G401 (cell line): ENCODE measurements around the gene C1orf116. TPM values are rescaled to one million over a fixed set of nuclear protein-coding genes. Genes with fewer than 3 reads are reported as not detected.

Experiments used
- DNase-seq: peaks from one replicate; pipeline ENCODE4 v3.0.0-alpha.2; 2015; ENCODE audit warnings: low spot score
- in situ Hi-C: cut with HindIII; loops from 2 replicates; pipeline ENCODE4 v1.10.0; 2016; ENCODE audit warnings: low sequenced_read_pairs, mixed read lengths
- total RNA-seq: library from RNA; depleted of rRNA; stranded (reverse); fragments of >200 nt; shearing (Covaris generic); gene quantifications from 2 replicates; pipeline ENCODE4 v1.2.3, GENCODE V29; 2014; rRNA removed

C1orf116 gene
- total RNA-seq, 1 experiment from 2014 or later = not detected

DNA sequence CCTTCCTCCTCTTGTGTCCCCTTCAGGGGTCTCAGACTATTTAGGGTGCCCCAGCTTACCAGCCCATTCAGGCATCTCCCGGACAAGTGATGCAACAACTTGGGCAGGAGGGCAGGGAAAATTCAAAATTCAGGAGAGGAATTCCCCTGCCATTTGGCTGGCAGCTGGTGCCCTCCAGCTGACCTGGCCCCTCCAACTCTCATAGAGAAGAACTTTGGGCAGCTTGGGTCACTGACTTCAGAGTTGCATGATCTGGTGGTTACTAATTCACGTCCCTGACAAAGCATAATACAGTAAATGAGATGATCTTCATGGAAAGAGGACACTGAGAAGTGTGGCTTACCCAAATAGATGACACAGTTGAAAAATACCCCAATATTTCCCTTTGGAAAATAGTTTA is 62.1 kb downstream of the C1orf116 start, which contains the start of gene FCAMR:
Gene FCAMR (minus strand): TSS at position 15 of the 400 bp plus-strand sequence. CDS start 335 bp downstream, outside the sequence.
- no peak for DNase-seq
- in situ Hi-C loops = no loop called here

DNA sequence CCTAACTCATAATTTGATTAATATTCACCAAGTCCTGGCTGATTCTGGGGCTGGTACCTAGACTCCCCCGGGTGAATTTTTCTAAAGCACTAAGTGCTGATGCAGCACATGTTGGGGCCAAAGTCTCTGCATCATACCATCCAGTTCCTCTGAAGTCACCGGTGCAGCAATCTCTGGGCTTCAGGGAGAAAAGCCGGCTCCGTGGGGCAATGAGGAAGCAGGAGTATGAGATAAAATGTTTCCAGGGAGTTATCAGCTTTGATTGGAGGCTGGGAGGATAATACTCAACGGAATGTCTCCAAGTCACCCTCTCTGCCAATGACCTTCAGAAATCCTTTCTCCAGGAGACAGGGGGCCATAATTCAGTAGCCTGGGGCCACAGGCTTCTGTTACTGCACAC is 63.5 kb downstream of the C1orf116 start:
- in situ Hi-C loops = no loop called here

More for the DNA sequence above, 63.5 kb downstream of the C1orf116 start:
- DNase-seq = no peak

Other genes starting within 250 kb of the C1orf116 start
- not detected in 2 replicates for gene IL20, start 167.1 kb downstream of the C1orf116 start, total RNA-seq
- gene IL24, start 135.3 kb downstream of the C1orf116 start, total RNA-seq = not detected in 2 replicates
- gene FCMR, start 110.8 kb downstream of the C1orf116 start, total RNA-seq = not detected in 2 replicates
- gene PIGR, start 86.3 kb downstream of the C1orf116 start, total RNA-seq = not detected in 2 replicates
- gene FCAMR, start 62.3 kb downstream of the C1orf116 start, total RNA-seq = not detected in 2 replicates
- gene YOD1, start 18.5 kb upstream of the C1orf116 start, total RNA-seq = 9.6 and 14.9 TPM in 2 replicates
- gene PFKFB2, start 20.5 kb upstream of the C1orf116 start, total RNA-seq = 18.8 and 25.6 TPM in 2 replicates
- gene C4BPB, start 56.1 kb upstream of the C1orf116 start, total RNA-seq = not detected in 2 replicates
- gene C4BPA, start 71.5 kb upstream of the C1orf116 start, total RNA-seq = not detected in 2 replicates